GOT3 (cell line): ENCODE results near the gene TMCC1.
"Not testable (repeated sequence)": the region's sequence is repeated elsewhere in the genome, so short reads cannot be mapped to it uniquely, and the experiment has no call there.

Source experiments
- DNase-seq: peaks from one replicate; lab custom pipeline; 2025; ENCODE audit warnings: mixed read lengths; lab: John Stamatoyannopoulos, UW

Gene TMCC1

DNA sequence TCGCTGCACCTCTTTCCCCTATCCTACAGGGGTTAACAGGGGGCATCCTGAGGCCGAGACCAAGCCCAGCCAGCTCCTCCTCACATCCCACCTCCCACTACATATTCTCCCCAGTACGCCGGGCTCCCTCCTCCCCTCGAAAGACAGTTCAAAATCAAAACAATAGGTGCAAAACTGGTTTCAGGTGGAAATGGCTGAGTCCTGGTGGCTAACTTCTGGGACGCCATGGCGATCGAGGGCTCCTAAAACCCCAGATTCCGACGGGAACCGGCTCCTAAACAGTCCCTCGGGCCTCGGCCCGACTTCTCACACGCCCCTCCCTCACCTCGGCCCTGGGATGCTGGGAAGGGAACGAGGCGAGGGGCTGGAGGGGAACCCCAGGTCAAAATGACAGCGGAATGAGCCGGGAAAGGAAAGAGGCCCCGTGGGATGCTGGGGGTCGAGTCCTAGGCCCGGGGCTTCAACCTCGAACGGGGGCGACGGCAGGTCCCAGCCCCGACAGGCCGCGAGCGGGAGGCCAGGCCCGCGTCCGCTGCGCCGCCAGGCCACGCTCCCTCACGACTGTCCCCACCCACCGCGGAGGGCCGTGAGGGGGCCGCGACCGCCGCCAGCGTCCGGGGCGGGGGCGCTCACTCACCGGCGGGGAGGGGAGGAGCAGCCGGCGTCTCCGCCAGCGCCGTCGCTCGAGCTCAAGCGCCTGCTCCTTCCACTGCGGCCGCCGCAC is 492 bp downstream of the TMCC1 start:
- peak; percentile 43 for DNase-seq

DNA sequence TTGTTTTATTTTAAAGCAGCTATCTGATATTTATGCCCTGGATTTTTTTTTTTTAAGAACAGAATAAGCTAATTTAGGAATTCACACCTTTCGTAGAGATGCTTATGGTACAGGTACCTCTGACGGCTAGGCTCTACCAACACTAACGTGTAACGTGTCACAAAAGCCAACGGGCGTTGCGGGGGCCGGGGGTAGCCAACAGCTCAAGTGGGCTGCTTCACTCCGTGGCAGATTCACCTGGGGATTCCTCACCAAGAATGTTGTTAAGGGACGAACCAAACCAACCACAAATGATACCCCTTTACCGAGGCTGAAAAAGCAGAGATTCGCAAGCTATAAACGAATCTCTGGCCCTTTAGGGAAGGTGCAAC is 1.0 kb downstream of the TMCC1 start:
- no peak for DNase-seq

DNA sequence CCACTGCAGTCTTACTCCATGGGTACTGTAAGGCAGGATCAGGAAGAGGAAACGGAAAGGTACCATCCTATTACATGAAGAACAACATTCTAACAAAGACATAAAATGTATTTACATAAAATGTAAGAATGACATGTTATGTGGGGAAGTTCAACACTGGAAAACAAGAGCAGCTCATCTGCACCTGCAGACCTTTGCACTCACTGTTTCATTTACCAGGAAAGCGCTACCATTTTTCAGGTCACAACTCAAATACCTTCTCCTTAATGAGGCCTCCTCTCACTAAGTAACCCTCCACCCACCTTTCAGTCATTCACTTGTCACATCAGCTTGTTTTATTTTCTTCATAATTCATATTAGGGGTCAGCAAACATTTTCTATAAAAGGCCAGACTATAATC is 2.6 kb downstream of the TMCC1 start:
- no peak for DNase-seq

DNA sequence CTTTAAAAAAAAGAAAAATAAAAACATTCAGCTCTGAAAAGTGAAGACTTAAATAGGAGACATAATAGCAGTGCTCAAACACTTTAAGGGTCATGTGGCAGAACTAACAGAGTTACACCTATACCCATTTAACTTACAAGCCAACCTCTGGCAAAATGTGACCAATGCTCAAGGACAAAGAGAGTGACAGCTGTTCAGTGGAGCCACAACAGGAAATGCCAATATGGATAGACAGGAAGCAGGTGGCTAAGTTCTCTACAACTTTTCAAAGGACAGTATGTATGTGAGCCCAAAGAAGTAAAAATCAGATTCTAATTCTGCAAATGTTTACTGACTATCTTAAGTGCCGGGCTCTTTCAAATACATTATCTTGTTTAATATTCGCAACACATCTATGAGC is 3.4 kb downstream of the TMCC1 start:
- no peak for DNase-seq

DNA sequence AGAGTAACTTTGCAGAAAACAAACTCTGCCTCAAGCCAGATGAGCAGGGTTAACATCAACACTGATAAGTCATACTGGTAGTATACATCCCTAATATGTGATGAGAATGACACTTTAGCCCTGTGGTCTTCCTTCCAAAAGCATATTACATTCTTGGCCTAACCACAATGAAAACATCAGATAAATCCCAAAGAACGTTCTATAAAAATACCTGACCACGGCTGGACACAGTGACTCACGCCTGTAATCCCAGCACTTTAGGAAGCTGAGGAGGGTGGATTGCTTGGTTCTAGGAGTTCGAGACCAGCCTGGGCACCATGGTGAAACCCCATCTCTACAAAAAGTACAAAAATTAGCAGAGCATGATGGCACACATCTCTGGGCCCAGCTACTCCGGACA is 4.7 kb downstream of the TMCC1 start:
- DNase-seq: no peak

DNA sequence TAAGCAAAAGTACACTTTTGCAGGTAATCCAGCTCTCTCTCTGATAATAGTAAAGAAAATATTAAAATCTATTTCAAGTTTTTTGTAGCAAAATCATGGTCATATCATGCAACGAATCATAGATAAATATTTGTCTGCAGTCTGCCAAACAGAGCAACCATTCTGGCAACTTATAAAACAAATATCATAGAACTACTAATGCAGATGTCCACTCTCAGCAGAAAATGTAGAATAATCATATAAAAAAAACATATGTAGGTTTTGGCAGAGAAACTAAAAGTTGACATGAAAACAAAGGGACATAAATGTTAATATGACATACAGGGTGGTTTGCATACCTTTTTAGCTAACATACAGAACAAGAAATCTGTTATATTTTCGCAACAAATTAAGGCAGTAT is 12.2 kb downstream of the TMCC1 start:
- DNase-seq: no peak

DNA sequence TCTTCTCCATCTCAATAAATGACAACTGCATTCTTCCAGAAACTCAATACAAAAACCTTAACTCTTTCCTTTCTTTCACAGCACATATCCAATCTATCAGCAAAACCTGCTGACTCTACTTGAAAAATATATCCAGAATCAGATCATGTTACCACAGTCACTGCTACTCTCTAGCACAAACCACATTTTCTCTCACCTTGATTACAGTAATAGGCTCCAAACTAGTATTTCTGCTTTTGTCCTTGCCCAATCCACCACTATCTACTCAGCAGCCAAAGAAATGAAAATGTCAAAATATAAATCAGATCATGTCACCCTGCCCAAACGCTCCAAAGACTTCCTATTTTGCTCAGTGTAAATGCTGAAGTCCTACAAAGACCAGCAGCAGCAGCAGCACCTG is 15.2 kb downstream of the TMCC1 start:
- DNase-seq: no peak

DNA sequence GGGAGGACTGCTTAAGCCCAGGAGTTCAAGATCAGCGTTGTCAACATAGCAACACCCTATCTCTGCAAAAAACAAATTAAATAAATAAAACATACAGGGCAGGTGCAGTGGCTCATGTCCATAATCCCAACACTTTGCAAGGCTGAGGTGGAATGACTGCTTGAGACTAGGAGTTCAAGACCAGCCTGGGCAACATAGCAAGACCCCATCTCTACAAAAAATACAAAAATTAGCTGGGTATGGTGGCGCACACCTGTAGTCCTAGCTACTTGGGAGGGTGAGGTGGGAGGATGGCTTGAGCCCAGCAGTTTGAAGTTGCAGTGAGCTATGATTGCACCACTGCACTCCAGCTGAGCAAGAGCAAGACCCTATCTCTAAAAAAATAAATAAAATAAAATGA is 19.0 kb downstream of the TMCC1 start:
- not testable (repeated sequence) for DNase-seq

DNA sequence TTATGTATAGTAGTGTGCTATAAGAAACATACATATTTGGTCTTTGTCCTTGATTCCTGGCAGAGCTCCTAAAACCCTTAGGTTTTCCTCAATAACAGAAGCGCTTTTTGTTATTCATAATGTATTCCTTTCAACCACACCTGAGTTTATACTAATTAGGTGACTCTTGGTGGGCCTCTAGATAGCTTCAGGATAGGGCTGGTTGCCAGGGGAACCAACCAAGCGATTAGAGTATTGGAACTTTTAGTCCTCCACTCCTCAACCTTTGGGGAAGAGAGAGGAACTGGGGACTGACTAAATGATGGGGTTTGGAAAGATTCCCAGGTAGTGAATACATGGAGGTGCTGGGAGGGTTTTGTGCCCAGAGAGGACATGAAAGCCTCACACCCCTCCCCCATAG is 24.6 kb downstream of the TMCC1 start:
- DNase-seq: no peak

DNA sequence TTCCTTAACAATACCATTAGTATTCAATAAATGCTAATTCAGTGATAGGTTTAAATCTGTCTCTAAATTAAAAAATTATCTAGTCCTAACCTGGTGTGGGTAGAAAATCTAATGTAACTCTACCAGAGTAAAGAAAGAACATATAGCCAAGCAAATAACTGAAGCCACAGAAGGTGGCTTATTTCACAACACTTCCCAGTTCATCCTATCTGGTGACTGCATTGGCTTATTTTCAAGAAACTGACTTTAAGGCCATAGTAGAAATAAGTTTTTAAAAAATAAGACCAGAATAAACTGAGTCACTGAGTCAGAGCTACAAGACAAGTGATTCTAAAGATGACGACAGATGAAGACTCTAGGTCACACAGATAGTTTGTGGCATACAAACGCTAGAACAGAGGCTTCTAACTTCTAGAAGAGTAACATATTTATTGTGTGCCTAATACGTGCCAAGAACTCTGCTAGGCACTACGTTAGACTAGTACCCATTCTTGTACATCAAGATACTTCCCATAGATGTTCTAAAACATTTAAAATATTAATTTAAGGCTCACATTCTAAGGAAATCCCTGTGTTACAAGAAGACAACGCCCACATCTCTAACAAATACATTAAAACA is 25.9 kb downstream of the TMCC1 start:
- no peak for DNase-seq

DNA sequence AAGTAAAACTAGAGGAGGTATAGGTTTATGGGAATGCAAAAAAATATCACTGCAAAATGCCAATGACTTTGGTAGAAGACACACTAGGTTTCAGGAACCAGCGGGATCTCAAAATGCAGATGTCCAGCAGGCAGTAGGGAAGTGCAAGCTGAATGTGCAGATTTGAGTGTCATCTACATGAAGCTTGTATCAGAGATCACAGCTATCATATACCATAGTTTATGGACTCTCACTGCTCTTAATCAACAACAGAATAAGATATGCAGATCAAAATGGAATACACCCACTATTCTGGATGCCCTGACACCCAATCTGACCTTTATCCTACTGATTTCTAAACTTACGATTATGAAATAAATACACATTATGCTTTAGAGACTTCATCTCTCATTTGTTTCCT is 27.7 kb downstream of the TMCC1 start:
- no peak for DNase-seq

DNA sequence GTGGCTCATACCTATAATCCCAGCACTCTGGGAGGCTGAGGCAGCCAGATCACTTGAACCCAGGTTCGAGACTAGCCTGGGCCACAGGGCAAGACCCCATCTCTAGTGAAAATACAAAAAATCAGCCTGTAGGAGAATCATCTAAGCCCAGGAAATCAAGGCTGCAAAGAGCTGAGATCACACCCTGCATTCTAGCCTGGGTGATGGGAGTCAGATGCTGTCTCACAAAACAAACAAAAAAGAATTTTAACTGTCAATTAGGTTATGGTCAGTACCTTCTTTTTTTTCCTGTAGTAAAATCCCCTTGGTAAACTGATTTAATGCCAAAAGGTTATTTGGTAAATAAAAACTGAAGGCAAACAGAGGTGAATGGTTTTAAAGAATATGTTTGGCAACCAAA is 29.0 kb downstream of the TMCC1 start:
- no peak for DNase-seq

DNA sequence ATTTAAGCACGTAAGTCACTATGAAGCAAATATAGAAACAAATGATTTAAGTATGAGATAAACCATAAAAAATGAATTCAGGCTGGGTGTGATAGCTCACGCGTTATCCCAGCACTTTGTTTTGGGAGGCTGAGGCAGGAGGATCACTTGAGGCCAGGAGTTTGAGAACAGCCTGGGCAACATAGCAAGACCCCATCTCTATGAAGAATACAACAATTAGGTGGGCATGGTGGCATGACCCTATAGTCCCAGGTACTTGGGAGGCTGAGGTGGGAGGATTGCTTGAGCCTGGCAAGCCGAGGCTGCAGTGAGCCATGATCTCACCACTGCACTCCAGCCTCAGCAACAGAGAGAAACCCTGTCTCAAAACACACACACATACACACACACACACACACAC is 34.2 kb downstream of the TMCC1 start:
- DNase-seq: no peak

DNA sequence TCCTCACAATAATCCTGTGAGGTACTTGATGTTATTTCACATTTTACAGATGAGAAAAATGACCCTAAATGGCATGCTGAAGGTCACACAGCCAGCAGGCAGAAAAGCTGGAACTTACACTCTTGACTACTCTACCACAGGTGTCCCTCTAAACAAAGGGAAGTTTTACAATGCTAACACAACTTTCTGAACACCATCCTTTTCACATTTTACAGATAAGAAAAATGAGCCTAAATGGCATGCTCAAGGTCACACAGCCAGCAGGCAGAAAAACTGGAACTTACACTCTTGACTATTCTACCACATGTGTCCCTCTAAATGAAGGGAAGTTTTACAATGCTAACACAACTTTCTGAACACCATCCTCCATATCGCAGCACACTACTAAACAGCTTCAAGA is 35.6 kb downstream of the TMCC1 start:
- no peak for DNase-seq

DNA sequence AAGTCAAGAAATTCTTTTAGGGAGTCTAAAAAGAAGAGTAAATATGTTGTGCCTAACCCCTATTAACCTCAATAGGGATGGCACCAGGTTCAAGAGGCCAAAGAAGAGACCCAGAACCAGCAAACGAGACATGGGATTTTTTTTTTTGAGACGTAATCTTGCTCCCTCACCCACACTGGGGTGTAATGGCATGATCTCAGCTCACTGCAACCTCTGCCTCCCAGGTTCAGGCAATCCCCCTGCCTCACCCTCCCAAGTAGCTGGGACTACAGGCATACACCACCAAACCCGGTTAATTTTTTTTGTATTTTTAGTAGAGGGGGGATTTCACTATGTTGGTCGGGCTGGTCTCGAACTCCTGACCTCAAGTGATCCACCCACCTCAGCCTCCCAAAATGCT is 36.7 kb downstream of the TMCC1 start:
- not testable (repeated sequence) for DNase-seq

DNA sequence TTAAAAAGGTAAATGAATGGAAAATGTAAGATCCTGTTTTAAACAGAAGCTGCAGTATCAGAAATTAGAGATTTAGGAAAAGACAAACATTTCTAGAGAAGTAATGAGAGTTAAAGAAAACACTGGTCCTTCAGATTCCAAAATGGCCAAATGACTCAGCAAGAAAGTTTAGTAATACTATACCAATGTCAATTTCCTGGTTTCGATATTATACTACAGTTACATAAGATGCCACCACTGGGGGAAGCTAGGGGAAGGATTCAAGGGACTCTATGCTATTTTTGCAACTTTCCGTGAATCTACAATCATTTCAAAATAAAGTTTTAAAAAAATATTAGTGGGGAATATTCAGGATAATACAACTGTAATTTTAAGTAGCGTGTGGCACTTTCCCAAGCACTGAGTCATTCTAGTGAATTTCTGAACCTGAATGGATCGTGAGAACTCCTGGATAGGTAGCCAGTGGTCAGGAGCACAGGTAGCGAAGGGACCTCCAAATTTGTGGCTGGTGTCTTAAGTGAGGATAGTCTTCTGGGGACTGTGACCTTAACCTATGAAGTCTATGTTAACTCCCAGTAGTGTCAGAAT is 37.6 kb downstream of the TMCC1 start:
- DNase-seq: no peak

DNA sequence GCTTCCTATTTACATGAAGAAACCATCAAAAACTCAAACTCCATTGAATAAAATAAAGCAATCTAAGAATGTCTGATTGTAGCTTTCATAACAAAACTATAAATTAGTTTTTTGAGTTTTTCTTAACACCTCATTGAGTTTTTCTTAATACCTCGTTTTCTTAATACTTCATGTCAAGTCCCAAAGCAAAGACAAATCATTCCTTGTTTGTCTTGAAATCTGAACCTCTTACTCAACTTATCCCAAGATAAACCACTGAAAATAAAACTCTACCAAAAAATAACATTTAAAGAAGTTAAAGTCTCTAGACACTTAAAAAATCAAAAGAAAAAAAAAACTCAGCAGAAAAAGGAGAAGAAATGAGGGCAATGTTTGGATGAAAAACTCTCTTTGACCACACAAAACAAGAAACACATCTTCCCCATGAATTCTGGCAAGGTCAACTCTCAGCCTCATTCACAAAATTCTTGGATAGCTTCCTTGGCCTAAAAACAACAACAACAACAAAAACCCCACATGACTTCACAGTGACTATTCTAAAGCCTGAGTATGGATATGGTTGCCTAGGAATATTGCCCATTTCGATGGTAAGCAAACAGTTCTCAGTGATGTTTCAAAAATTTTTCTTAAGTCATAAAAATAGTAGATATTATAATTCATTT is 38.2 kb downstream of the TMCC1 start:
- no peak for DNase-seq

DNA sequence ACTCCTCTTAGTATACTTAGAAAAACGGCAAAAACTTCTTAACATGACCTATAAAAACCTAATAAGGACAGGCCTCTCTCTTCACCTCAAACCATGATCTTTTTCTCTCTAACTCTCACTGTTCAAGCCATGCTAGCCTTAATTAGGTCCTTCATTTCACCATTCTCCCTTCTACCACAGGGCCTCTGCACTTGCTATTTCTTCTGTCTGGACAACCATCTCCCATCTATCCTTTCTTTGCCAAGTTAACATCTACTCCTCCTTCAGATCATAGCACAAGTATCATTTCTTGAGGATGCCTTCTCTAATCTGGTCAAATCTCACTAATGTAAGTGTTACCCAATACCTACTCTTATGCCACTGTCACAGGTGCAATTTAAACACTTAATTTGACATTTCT is 39.1 kb downstream of the TMCC1 start:
- no peak for DNase-seq

DNA sequence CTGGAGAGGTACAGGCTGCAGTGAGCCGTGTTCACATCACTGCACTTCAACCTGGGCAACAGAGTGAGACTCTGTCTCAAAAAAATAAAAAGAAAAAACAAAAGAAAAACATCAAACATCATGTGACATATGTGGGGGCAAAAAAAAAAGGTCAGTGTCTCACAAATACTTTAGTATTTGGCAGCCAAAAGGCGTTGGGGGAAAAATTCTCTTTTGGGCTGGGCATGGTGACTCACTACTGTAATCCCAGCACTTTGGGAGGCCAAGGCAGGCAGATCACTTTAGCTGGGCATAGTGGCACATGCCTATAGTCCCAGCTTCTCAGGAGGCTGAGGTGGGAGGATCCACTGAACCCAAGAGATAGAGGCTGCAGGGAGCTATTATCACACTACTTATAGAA is 47.6 kb downstream of the TMCC1 start:
- DNase-seq: no peak

DNA sequence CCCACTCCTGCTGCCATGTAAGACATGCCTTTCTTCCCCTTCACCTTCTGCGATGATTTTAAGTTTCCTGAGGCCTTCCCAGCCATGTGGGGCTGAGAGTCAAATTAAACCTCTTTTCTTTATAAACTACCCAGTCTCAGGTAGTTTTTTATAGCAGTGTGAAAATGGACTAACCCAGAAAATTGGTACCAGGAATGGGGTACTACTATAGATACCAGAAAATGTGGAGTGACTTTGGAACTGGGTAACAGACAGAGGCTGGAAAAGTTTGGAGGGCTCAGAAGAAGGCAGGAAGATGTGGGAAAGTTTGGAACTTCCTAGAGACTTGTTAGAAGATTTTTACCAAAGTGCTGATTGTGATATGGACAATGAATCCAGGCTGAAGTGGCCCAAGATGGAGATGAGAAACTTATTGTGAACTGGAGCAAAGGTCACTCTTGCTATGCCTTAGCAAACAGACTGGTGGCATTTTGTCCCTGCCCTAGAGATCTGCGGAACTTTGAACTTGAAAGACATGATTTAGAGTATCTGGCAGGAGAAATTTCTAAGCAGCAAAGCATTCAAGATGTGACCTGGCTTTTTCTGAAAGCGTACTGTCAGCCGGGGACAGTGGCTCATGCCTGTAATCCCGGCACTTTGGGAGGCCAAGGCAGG is 52.7 kb downstream of the TMCC1 start:
- no peak for DNase-seq

DNA sequence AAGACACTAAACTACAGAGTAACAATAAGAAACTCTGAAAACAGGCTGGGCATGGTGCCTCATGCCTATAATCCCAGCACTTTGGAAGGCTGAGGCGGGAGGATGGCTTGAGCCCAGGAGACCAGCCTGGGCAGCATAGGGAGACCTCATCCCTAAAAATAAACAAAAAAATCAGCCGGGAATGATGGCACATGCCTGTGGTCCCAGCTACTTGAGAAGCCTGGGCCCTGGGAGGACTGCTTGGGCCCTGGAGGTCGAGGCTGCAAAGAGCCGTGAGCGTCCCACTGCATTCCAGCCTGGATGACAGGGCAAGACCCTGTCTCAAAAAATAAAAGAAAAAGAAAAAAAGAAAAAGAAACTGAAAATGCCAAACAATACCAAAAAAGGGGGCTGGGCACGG is 55.4 kb downstream of the TMCC1 start:
- no peak for DNase-seq

DNA sequence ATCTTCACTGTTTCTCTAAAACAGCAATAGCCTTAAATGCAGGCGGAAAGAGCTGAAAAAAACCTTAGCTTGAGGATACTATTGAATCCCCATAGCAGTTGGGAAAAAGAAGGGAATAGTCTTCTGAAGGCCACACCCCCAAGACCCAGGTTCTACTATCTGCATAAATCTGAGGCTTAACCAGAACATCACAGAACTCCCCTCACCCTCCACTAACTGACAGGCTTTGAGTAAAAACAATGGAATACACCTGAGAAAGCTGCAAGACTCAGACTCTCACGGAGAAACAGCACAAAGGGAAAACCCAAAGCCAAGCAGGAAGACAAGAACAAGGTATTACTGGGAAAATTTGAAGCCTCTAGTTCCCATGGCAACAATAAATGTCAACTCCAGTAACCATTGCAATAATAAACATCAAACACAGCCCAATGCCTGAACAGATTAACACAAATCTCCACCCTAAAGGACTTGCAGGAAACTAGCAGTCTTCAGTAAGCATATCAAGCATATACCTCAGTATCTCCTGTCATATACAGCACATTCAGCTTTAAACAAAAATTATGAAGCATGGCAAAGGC is 56.4 kb downstream of the TMCC1 start:
- DNase-seq: no peak
